ENCODE results near the gene DLX6. TPM values are rescaled to one million over a fixed set of nuclear protein-coding genes. Genes with fewer than 3 reads are reported as not detected.

Gene DLX6
- total and polyA plus RNA-seq, 2 of the 8 experiments (the other 6 are each of a cell fraction or from before 2014, with no cell fraction given) = not detected

GRCh38 chr7:97014145-97014750 is 8.9 kb downstream of the DLX6 start:
- Histone ChIP-seq H3K4me1 (replicated peaks in 1 of 4; ENCODE audit: control insufficient read depth in 3 of 4, insufficient read depth in 4 of 4, low read length in 3 of 4) (peaks cover 0 to 16% (median 10%) of the 10 kb centered on the region in 4 experiments; a peak in 5 of 7 replicates), H3K4me3 (ENCODE audit: extremely low read depth in 1 of 4, insufficient read depth in 2 of 4, low read depth in 3 of 4, low read length in 4 of 4) (no peak overlapping the region)

More at GRCh38 chr7:97014145-97014750, 8.9 kb downstream of the DLX6 start:
- Histone ChIP-seq H4K91ac (replicated peaks; ENCODE audit: insufficient read length, low read length) (no peak overlapping the region), H2AFZ (ENCODE audit: low read length) (no peak overlapping the region), H2BK5ac (ENCODE audit: low read depth, low read length) (no peak overlapping the region), H3K18ac (ENCODE audit: extremely low read depth, low read length) (no peak overlapping the region), H3K56ac (replicated peaks; ENCODE audit: insufficient read length, low read depth, low read length) (no peak overlapping the region), H4K8ac (ENCODE audit: extremely low read depth, insufficient read depth, low read length) (no peak overlapping the region), H2BK15ac (ENCODE audit: low read length) (no peak overlapping the region), H3K4ac (replicated peaks; ENCODE audit: insufficient read length, low read depth, low read length) (no peak overlapping the region), H4K20me1 (replicated peaks in 1 of 2; ENCODE audit: control insufficient read depth in 1 of 2, insufficient read depth in 2 of 2, low read length in 2 of 2) (peaks cover 32 to 37% of the 10 kb centered on the region in 2 experiments), H3K4me2 (ENCODE audit: insufficient read depth in 1 of 2, low read depth in 2 of 2, low read length in 2 of 2) (no peak overlapping the region), H3K23ac (ENCODE audit: insufficient read length) (no peak overlapping the region), H3K9ac (replicated peaks in 1 of 4; ENCODE audit: extremely low read depth in 1 of 4, low read depth in 3 of 4, low read length in 3 of 4) (no peak overlapping the region), H3K79me1 (ENCODE audit: low read depth, low read length) (no peaks in the 10 kb centered on the region), H3K9me3 (ENCODE audit: insufficient read depth in 2 of 2, low read depth in 1 of 2, low read length in 1 of 2) (no peaks in the 10 kb centered on the region), H2BK120ac (replicated peaks; ENCODE audit: low read depth, low read length) (no peak overlapping the region), H3K23me2 (ENCODE audit: low read depth, low read length) (peaks cover 4% of the 10 kb centered on the region; the same call in 1 of the 2 replicates), H3K79me2 (ENCODE audit: control insufficient read depth in 1 of 2, insufficient read depth in 2 of 2, low read length in 2 of 2) (no peaks in the 10 kb centered on the region), H2AK5ac (ENCODE audit: low read depth, low read length) (no peak overlapping the region), H4K5ac (ENCODE audit: insufficient read length, low read depth, low read length) (no peak overlapping the region), H2BK12ac (ENCODE audit: low read depth, low read length) (no peak overlapping the region), H3K14ac (ENCODE audit: insufficient read length) (no peak overlapping the region), H2BK20ac (ENCODE audit: low read length) (no peak overlapping the region), H3K27me3 (replicated peaks in 1 of 4; ENCODE audit: control insufficient read depth in 3 of 4, extremely low read depth in 1 of 4, insufficient read depth in 3 of 4, low read length in 3 of 4) (peaks cover 96 to 100% (median 99%) of the 10 kb centered on the region in 4 experiments), H3K27ac (ENCODE audit: low read depth, low read length) (no peak overlapping the region), H3K36me3 (ENCODE audit: control insufficient read depth in 2 of 4, insufficient read depth in 4 of 4, low read length in 3 of 4) (no peaks in the 10 kb centered on the region)
- ChIA-PET POLR2A (ENCODE audit: partially characterized antibody) (interaction anchor here (0.6 to 1.2 kb wide), 2 partner anchors 22 to 229 kb away, joined by 3 to 4 read pairs; no protein-coding TSS in a partner anchor), CTCF (ENCODE audit: partially characterized antibody) (interaction anchor here (0.9 to 10.2 kb wide), 5 partner anchors 9 to 139 kb away, joined by 3 to 150 read pairs (median 4); partner anchors contain the start of genes DLX5 and DLX6)
- peak; percentile 4; the same call in 1 of the 2 replicates for TF ChIP-seq SUZ12 (IDR thresholded peaks at IDR 0.05; ENCODE audit: low read length)
- no peak for TF ChIP-seq POU5F1 (IDR thresholded peaks at IDR 0.05; ENCODE audit: low read depth, low read length)
- TF ChIP-seq EZH2 (IDR thresholded peaks at IDR 0.05; ENCODE audit: low read depth, low read length, severe bottlenecking) = no peak
- FAIRE-seq = no peak
- no peak for DNase-seq (ENCODE audit: low read depth in 1 of 2, low spot score in 2 of 2)
- WGBS, 2 experiments (ENCODE audit: extremely low coverage in 1 of 2, insufficient coverage in 1 of 2, insufficient read length in 1 of 2, insufficient replicate concordance in 2 of 2, low coverage in 1 of 2, low lambda C conversion rate in 2 of 2, missing lambda C conversion rate in 1 of 2) = 29% methylated on average over 5 of the region's 5 CpGs; no CpG with 5 or more reads in 1 of the 2 experiments
